Right cardiac atrium (tissue), 5 donors: ENCODE data around the gene DUSP2. TPM values are rescaled to one million over a fixed set of nuclear protein-coding genes. Genes with fewer than 3 reads are reported as not detected.
A peak's percentile ranks its signal among the peaks of the same experiment; 100 is the strongest.

Experiments
- ATAC-seq, 2 donors: fragments of 200-7000 bp; cut with Tn5 transposase; one replicate each; pipeline versions ENCODE4 v1.8.0 to v1.9.1; 2020; ENCODE audit warnings: moderate library complexity in 2 of 2, mild to moderate bottlenecking in 1 of 2
- DNase-seq, 3 donors: peaks; one replicate each; pipeline ENCODE4 v3.0.0-alpha.2; 2020
- H3K27ac ChIP-seq: one replicate; pipeline ENCODE4 v1.5.1; 2013; ENCODE audit warnings: mild to moderate bottlenecking, low read length, control low read depth, moderate library complexity
- H3K27me3 ChIP-seq: one replicate; pipeline ENCODE4 v1.6.1; 2013; ENCODE audit not compliant: control insufficient read depth, insufficient read depth
- H3K4me1 ChIP-seq: one replicate; pipeline ENCODE4 v1.6.1; 2013; ENCODE audit warnings: low read length; ENCODE audit not compliant: control insufficient read depth, insufficient read depth
- H3K4me3 ChIP-seq: one replicate; pipeline ENCODE4 v1.5.1; 2013; ENCODE audit warnings: low read length, control low read depth
- H3K9me3 ChIP-seq: one replicate; pipeline ENCODE4 v1.6.1; 2013; ENCODE audit warnings: low read length; ENCODE audit not compliant: control insufficient read depth
- WGBS: extraction: QIAGEN DNeasy Blood & Tissue Kit; methylation state at CpG from one replicate; pipeline ENCODE4 v1.1.7; 2013; 5-methylcytosine and 5-hydroxymethylcytosine counted together
- intact Hi-C, 4 donors: fragments of 100-400 bp; cut with DNase I; formaldehyde crosslinking; loops; one replicate each; pipeline versions ENCODE4 v1.11.0 to v1.14.0; 2022 to 2023
- polyA plus RNA-seq: library from polyadenylated mRNA; stranded (reverse); fragments of 200-250 nt; gene quantifications from one replicate; pipeline ENCODE4 v1.2.3, GENCODE V29; 2013
- total RNA-seq, 4 donors: library from RNA; stranded (reverse); fragmentation: NEBNext Ultra II Directional; extraction: Animal tissue kit (Norgen Biotek cat#: 25700); gene quantifications; one replicate each; pipeline ENCODE4 v1.2.1, GENCODE V29; 2021
- donor health status: healthy with polysubstance abuse.
- donor health status: DM: no; HTN: yes; CAD: no.
- donor health status: DM: no; HTN: no; CAD: no.
- donor health status: DM: no; HTN: yes; CAD: no; lungs with severe emphysema.
- donor health status: DM: yes; HTN: yes; CAD: no.

Gene DUSP2
- total and polyA plus RNA-seq, 5 donors = 1.2 to 2.6 (median 1.7) TPM

- no peaks in the 10 kb centered on the region for H3K27me3 ChIP-seq
- DNase-seq (no peak), ATAC-seq (no peak)
- H3K4me3 ChIP-seq = no peak overlapping the region
- WGBS = 94% methylated on average over 7 of the region's 7 CpGs
- H3K4me1 ChIP-seq = peaks cover 5% of the 10 kb centered on the region
- intact Hi-C loops = loop anchor here (10.0 kb wide), 2 partner anchors 87 to 117 kb away; partner anchors contain the start of gene ANKRD36C (in 1 of the 4)
- H3K27ac ChIP-seq = no peak overlapping the region
- H3K9me3 ChIP-seq = no peaks in the 10 kb centered on the region
These were observed 33.3 kb downstream of the DUSP2 start for GRCh38 chr2:96111823-96112500.

DNA sequence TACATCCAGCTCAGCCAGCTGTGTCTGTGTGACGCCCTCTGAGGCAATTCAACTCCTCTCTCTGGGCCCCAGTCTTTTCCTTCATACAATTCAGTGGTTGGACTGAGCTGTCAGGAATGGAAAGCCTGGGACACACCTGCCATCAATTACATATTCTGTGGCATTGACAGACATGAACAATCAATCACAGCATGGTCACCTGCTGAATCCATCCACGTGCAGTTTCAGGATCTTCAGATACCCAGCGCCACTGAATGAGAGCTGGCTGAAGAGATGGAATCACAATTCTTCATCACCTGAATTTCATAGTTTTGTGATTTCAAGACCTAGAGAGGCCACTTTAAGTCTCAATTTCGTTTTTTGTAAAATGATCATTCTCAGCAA lies 34.0 kb downstream of the DUSP2 start:
- Histone ChIP-seq H3K9me3 (no peaks in the 10 kb centered on the region), H3K27ac (no peak overlapping the region), H3K4me1 (peaks cover 5% of the 10 kb centered on the region), H3K27me3 (no peaks in the 10 kb centered on the region), H3K4me3 (no peak overlapping the region)
- WGBS = 86% methylated on average over 4 of the region's 4 CpGs
- intact Hi-C loops = loop anchor here (10.0 kb wide), 2 partner anchors 86 to 116 kb away; partner anchors contain the start of gene ANKRD36C (in 1 of the 4)
- ATAC-seq (no peak), DNase-seq (no peak)

DNA sequence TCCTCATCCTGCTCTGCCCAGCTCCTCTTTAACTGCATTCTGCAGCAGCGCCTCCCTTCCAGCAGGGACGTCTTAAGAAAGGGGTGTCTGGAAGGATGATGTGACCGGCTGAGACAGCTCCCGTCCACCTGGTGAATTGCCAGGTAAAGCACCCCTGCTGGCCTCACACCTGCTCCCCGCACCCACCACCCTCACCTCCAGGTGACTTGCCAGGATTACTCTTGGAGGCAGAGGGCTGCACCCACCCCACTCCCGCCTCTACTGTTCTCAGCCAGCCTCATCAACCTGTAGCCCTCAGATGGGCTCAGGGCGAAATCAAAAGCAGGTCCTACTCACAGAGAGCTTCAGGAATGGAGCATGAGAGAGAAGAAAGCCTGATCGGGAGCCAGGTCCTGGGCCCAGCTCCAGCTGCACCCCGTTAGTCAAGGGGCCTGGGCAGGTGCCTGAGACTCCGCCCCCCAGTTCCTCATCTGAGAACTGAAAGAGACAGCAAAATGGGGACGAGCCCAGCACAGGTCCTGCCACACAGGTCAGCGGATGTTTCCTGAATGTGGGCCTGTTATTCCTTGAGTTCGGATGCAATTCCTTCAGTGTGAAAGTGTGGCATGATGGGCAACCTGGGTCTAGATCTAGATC lies 34.5 kb downstream of the DUSP2 start:
- no peak for ATAC-seq
- H3K9me3 ChIP-seq = no peaks in the 10 kb centered on the region
- H3K4me1 ChIP-seq = peaks cover 5% of the 10 kb centered on the region
- no peak for DNase-seq
- no peak overlapping the region for H3K4me3 ChIP-seq
- H3K27ac ChIP-seq = no peak overlapping the region
- 92% methylated on average over 13 of the region's 13 CpGs for WGBS
- intact Hi-C loops = loop anchor here (10.0 kb wide), 2 partner anchors 86 to 116 kb away; partner anchors contain the start of gene ANKRD36C (in 1 of the 4)
- H3K27me3 ChIP-seq = no peaks in the 10 kb centered on the region

DNA sequence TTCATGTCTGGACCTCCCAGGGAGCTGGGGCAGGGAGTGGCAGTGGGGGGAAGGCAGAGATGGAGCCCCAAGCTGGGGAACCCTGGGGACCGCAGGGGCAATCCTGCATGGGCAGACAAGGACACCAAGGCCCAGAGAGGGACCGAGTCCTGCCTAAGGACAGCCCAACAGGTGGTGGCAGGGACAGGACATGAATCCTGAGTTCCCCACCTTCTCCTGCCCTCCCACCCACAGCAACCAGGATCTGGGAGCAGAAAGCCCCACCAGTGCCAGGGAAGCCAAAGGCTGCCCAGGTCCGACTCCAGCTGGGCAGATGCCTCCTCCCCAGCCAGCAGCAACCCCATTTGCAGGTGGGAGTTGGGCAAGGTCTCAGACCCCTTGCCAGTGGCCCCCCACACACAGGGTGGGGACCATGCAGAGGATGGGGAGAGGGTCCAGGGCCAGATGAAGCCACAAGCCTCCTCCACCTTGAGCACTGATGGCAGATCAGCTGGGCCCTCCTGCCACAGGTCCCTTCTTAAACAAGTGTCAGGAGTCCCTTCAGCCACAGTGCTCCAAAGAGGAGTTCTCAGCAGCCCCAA lies 35.2 kb downstream of the DUSP2 start:
- H3K27me3 ChIP-seq = no peaks in the 10 kb centered on the region
- DNase-seq (no peak), ATAC-seq (no peak)
- H3K27ac ChIP-seq = no peak overlapping the region
- H3K9me3 ChIP-seq = no peaks in the 10 kb centered on the region
- WGBS = 97% methylated on average over 3 of the region's 3 CpGs
- no peak overlapping the region for H3K4me3 ChIP-seq
- intact Hi-C loops = loop anchor here (10.0 kb wide), 2 partner anchors 85 to 115 kb away; partner anchors contain the start of gene ANKRD36C (in 1 of the 4)
- peaks cover 5% of the 10 kb centered on the region for H3K4me1 ChIP-seq

- intact Hi-C loops = no loop called here
- Histone ChIP-seq H3K27ac (peak overlapping the region; percentile 6), H3K9me3 (no peaks in the 10 kb centered on the region), H3K4me3 (no peak overlapping the region), H3K27me3 (no peaks in the 10 kb centered on the region), H3K4me1 (peaks cover 5% of the 10 kb centered on the region)
- DNase-seq (no peak), ATAC-seq (no peak)
- WGBS = 19% methylated on average over 3 of the region's 3 CpGs
These were observed 35.9 kb downstream of the DUSP2 start for GRCh38 chr2:96109361-96109680.

DNA sequence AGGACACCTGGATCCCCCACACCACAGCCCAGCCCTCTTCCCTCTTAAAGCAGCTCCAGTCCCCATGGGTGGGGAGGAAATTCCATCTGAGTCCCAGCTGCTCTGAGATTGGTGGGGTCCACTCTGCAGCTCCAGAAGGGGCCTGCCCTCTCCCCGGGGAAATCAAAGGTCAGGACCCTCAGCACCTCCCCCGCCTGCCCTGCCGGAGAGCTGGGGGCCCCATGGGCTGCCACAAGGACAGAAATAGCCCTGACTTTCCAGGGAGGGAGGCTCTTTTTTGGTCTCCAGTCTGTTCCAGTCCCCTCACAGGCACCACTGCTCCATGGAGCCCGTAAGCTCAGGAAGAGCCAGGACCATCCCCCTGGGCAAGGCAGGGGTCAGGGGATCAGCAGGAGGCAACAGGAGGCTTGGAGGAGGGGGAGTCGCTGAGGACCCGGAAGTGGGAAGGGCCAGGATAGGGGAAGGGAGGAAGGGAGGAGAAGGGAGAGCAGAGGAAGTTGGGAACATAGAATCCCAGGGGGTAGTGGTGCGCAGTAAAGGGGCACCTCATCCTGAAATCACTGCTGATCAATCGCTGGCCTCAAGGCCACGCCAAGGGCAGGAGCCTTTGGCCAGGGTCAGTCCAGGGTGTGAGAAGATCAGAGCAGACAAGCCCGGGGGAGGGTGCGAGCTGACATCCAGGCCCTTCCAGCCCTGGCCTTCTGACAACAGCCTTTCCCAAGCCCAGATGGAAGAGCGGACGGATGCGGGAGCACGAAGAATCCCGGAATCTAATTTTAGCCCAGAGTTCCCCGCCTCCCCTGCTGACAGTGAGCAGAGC lies 36.5 kb downstream of the DUSP2 start:
- no peaks in the 10 kb centered on the region for H3K27me3 ChIP-seq
- H3K9me3 ChIP-seq = no peaks in the 10 kb centered on the region
- peak; percentile 51 to 78 (median 68) for DNase-seq
- peak overlapping the region; percentile 19 for H3K27ac ChIP-seq
- H3K4me1 ChIP-seq = peaks cover 5% of the 10 kb centered on the region
- no peak overlapping the region for H3K4me3 ChIP-seq
- intact Hi-C loops = no loop called here
- ATAC-seq = peak; percentile 56 to 59
- 16% methylated on average over 17 of the region's 17 CpGs for WGBS

GRCh38 chr2:96108151-96108540 lies 37.1 kb downstream of the DUSP2 start:
- peaks cover 5% of the 10 kb centered on the region for H3K4me1 ChIP-seq
- intact Hi-C loops = no loop called here

GRCh38 chr2:96107708-96108065 lies 37.6 kb downstream of the DUSP2 start:
- Histone ChIP-seq H3K9me3 (no peaks in the 10 kb centered on the region), H3K4me3 (no peak overlapping the region), H3K27me3 (no peaks in the 10 kb centered on the region), H3K4me1 (peaks cover 5% of the 10 kb centered on the region), H3K27ac (no peak overlapping the region)
- DNase-seq (no peak), ATAC-seq (no peak)
- intact Hi-C loops = no loop called here
- 91% methylated on average over 3 of the region's 3 CpGs for WGBS

More at GRCh38 chr2:96108151-96108540, 37.1 kb downstream of the DUSP2 start:
- H3K4me3 ChIP-seq = no peak overlapping the region
- no peaks in the 10 kb centered on the region for H3K27me3 ChIP-seq
- ATAC-seq (no peak), DNase-seq (no peak)
- WGBS = 42% methylated on average over 5 of the region's 5 CpGs
- no peaks in the 10 kb centered on the region for H3K9me3 ChIP-seq
- H3K27ac ChIP-seq = no peak overlapping the region

DNA sequence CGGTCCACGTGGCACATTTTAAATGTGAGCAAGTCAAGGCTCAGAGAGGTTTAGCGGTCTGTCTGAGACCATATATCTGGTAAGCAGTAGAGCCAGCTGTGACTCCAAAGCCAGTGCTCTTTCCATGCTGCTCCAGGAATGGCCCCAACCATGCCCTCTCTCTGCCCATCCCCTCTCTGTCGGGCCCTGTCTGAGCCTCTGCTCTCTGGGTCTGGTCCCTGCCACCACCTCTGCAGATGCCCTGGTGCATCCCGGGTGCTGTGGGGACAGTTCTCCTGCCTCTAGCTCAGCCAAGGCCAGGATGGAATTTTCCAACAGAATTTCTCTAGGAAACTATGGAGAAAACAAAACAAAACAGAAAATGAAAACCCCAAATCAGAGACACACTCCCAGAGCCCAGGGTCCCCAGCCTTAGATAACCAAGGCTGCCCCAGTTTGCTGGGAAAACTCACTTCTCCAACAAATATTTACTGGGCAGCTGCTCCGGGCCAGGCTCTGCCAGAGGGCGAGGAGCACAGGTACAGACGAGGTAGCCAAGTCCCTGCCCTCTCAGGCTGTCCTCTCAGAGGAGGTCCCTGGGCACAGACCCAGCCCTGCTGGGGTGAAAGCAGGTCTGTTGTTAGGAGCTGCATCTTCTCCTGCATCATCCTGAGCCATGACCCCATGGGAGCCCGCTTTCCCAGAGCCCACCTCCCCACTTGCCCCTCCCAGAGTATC lies 38.1 kb downstream of the DUSP2 start:
- Histone ChIP-seq H3K27ac (no peak overlapping the region), H3K4me1 (peaks cover 5% of the 10 kb centered on the region), H3K9me3 (no peaks in the 10 kb centered on the region), H3K4me3 (no peak overlapping the region), H3K27me3 (no peaks in the 10 kb centered on the region)
- intact Hi-C loops = no loop called here
- no peak for ATAC-seq
- 78% methylated on average over 9 of the region's 9 CpGs for WGBS
- DNase-seq = no peak

- H3K27ac ChIP-seq = no peak overlapping the region
- H3K9me3 ChIP-seq = no peaks in the 10 kb centered on the region
- DNase-seq (no peak), ATAC-seq (no peak)
- H3K27me3 ChIP-seq = no peaks in the 10 kb centered on the region
- peaks cover 5% of the 10 kb centered on the region for H3K4me1 ChIP-seq
- H3K4me3 ChIP-seq = no peak overlapping the region
- intact Hi-C loops = no loop called here
- 96% methylated on average over 8 of the region's 8 CpGs for WGBS
These were observed 39.1 kb downstream of the DUSP2 start for GRCh38 chr2:96105994-96106715.
